HL-60 (cell line): ENCODE results near the gene LIPC.

Experiments
- DNase-seq, 2 experiments: peaks; one replicate each; pipeline ENCODE4 v3.0.0-alpha.2; 2010 to 2020; ENCODE audit warnings: low read depth in 1 of 2, low spot score in 1 of 2
- H3K27ac ChIP-seq: fragments of 250-450 bp; sonication (Bioruptor Pico); replicated peaks from 2 replicates; pipeline ENCODE4 v1.5.1; 2020; ENCODE audit warnings: mild to moderate bottlenecking, moderate library complexity
- H3K27me3 ChIP-seq: fragments of 250-450 bp; sonication (Bioruptor Pico); 2 replicates; pipeline ENCODE4 v1.5.1; 2021; ENCODE audit warnings: mild to moderate bottlenecking, moderate library complexity; ENCODE audit not compliant: insufficient read depth, poor library complexity, severe bottlenecking
- H3K4me3 ChIP-seq: replicated peaks from 2 replicates; pipeline ENCODE4 v1.5.1; 2011; ENCODE audit warnings: mild to moderate bottlenecking, control low read depth, low read length; ENCODE audit not compliant: insufficient read depth
- CTCF ChIP-seq: IDR thresholded peaks from one replicate; pipeline ENCODE4 v1.5.1; 2011; ENCODE audit warnings: low read length, control low read depth, inconsistent platforms; ENCODE audit not compliant: insufficient read depth
- GABPA ChIP-seq: IDR thresholded peaks from 2 replicates; pipeline ENCODE4 v1.6.1; 2012; ENCODE audit warnings: low read depth
- POLR2AphosphoS5 ChIP-seq: IDR thresholded peaks from 2 replicates; pipeline ENCODE4 v1.6.1; 2012; ENCODE audit warnings: low read depth
- REST ChIP-seq: IDR thresholded peaks from 2 replicates; pipeline ENCODE4 v1.6.1; 2012; ENCODE audit warnings: low read depth; ENCODE audit not compliant: insufficient replicate concordance
- SPI1 ChIP-seq: IDR thresholded peaks from 2 replicates; pipeline ENCODE4 v1.6.1; 2012; ENCODE audit warnings: low read depth, mild to moderate bottlenecking, borderline replicate concordance

LIPC gene

GRCh38 chr15:58583171-58583908 lies 151.5 kb downstream of the LIPC start:
- Histone ChIP-seq H3K4me3 (no peak overlapping the region), H3K27me3 (no peaks in the 10 kb centered on the region), H3K27ac (no peak overlapping the region)
- no peak for TF ChIP-seq SPI1
- TF ChIP-seq CTCF = no peak
- TF ChIP-seq POLR2AphosphoS5 = no peak
- no peak for TF ChIP-seq REST
- no peak for TF ChIP-seq GABPA
- no peak for DNase-seq

GRCh38 chr15:58584789-58585461 lies 153.1 kb downstream of the LIPC start:
- no peak for TF ChIP-seq SPI1
- TF ChIP-seq REST = no peak
- no peak for TF ChIP-seq CTCF
- no peak for TF ChIP-seq GABPA
- DNase-seq = no peak
- H3K27ac ChIP-seq = no peak overlapping the region
- no peak overlapping the region for H3K4me3 ChIP-seq
- H3K27me3 ChIP-seq = no peaks in the 10 kb centered on the region

GRCh38 chr15:58585693-58586443 lies 154.1 kb downstream of the LIPC start:
- Histone ChIP-seq H3K4me3 (no peak overlapping the region), H3K27me3 (no peaks in the 10 kb centered on the region), H3K27ac (no peak overlapping the region)
- TF ChIP-seq GABPA = no peak
- no peak for TF ChIP-seq POLR2AphosphoS5
- no peak for TF ChIP-seq REST
- TF ChIP-seq CTCF = no peak
- no peak for TF ChIP-seq SPI1
- no peak for DNase-seq
